Measurements from ENCODE around the gene SEC14L5.

The SEC14L5 gene

GRCh38 chr16:4931381-4931780 lies 26.7 kb upstream of the SEC14L5 start:
- no peaks in the 10 kb centered on the region for H3K27me3 ChIP-seq (ENCODE audit: insufficient read depth, low read depth, severe bottlenecking)
- no peak for TF ChIP-seq CTCF (IDR thresholded peaks at IDR 0.05; ENCODE audit: low read depth, low read length)
- H3K9me3 ChIP-seq (ENCODE audit: severe bottlenecking) = peaks cover 14% of the 10 kb centered on the region
- no peak overlapping the region for H3K27ac ChIP-seq
- no peak overlapping the region for H3K4me3 ChIP-seq (ENCODE audit: low read depth, low read length)
- DNase-seq = no peak
- H3K36me3 ChIP-seq = no peaks in the 10 kb centered on the region

DNA sequence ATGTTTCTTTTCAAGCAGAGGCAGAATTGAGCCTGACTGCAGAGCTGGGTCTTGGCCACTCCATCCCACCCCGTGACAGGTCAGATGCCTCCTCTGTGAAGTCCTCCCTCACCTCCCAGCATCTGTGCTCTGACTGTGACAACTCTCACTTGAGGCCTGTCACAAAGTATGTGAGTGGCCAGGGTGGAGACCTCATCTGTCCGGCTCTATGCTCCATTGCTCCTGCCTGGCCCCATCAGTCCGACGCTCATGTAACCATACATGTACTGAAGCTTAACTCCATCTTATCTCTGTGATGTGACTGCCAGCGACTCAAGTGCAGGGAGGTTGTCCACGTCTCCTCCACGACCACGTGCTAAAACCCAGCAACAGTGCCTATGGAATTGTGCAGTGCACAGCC lies 24.7 kb upstream of the SEC14L5 start:
- DNase-seq = no peak
- no peak overlapping the region for H3K4me3 ChIP-seq (ENCODE audit: low read depth, low read length)
- no peak overlapping the region for H3K27ac ChIP-seq
- no peak for TF ChIP-seq CTCF (IDR thresholded peaks at IDR 0.05; ENCODE audit: low read depth, low read length)
- no peaks in the 10 kb centered on the region for H3K36me3 ChIP-seq
- H3K27me3 ChIP-seq (ENCODE audit: insufficient read depth, low read depth, severe bottlenecking) = no peaks in the 10 kb centered on the region
- no peaks in the 10 kb centered on the region for H3K9me3 ChIP-seq (ENCODE audit: severe bottlenecking)

DNA sequence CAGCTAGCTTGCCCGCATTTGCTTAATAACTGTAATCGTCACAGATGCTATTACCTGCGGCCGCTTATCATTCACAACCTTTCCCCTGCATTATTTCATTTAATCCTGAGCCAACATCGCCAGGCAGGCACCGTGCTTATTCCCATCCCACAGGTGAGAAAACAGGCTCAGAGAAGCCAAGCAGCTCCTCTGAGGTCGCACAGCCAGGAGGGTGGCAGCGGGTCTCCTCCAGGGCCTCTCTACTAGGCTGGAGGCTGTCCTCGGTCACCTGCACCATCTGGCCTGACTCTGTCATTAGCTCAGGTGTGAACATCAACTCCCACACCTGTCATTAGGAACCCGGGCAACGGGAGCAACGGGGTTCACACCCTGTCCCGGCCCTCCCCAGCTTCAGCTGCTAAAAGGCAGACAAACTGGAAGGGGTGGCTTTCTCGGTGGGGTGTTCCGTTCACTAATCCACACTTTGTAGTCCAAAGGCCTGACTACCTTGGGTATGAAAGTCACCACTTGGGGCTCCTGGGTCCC lies 24.2 kb upstream of the SEC14L5 start:
- H3K4me3 ChIP-seq (ENCODE audit: low read depth, low read length) = no peak overlapping the region
- no peaks in the 10 kb centered on the region for H3K9me3 ChIP-seq (ENCODE audit: severe bottlenecking)
- no peak for DNase-seq
- H3K27ac ChIP-seq = no peak overlapping the region
- no peaks in the 10 kb centered on the region for H3K27me3 ChIP-seq (ENCODE audit: insufficient read depth, low read depth, severe bottlenecking)
- no peak for TF ChIP-seq CTCF (IDR thresholded peaks at IDR 0.05; ENCODE audit: low read depth, low read length)
- H3K36me3 ChIP-seq = no peaks in the 10 kb centered on the region

- Histone ChIP-seq H3K27me3 (ENCODE audit: insufficient read depth, low read depth, severe bottlenecking) (no peaks in the 10 kb centered on the region), H3K4me3 (ENCODE audit: low read depth, low read length) (no peak overlapping the region), H3K36me3 (no peaks in the 10 kb centered on the region), H3K9me3 (ENCODE audit: severe bottlenecking) (no peaks in the 10 kb centered on the region), H3K27ac (no peak overlapping the region)
- DNase-seq = no peak
- TF ChIP-seq CTCF (IDR thresholded peaks at IDR 0.05; ENCODE audit: low read depth, low read length) = no peak
Observed at GRCh38 chr16:4934591-4934990, 23.5 kb upstream of the SEC14L5 start.

- DNase-seq = no peak
- H3K9me3 ChIP-seq (ENCODE audit: severe bottlenecking) = no peaks in the 10 kb centered on the region
- no peak overlapping the region; the same call in 1 of the 2 replicates for H3K27ac ChIP-seq
- H3K27me3 ChIP-seq (ENCODE audit: insufficient read depth, low read depth, severe bottlenecking) = no peaks in the 10 kb centered on the region
- peak overlapping the region; percentile 83; the same call in 1 of the 2 replicates for H3K4me3 ChIP-seq (ENCODE audit: low read depth, low read length)
- H3K36me3 ChIP-seq = no peaks in the 10 kb centered on the region
- TF ChIP-seq CTCF (IDR thresholded peaks at IDR 0.05; ENCODE audit: low read depth, low read length) = no peak
Observed at GRCh38 chr16:4935241-4935855, 22.8 kb upstream of the SEC14L5 start.

Measured in WERI-Rb-1 (cell line).